Urothelium cell line (cell line): Measurements from ENCODE around the gene ORC4.

Experiments
- DNase-seq: peaks from one replicate; pipeline ENCODE4 v3.0.0; 2011; ENCODE audit warnings: low spot score, mixed read lengths
- FAIRE-seq: peaks from 2 replicates; lab custom pipeline; 2011; peaks lifted over from hg19 to GRCh38; lab: Jason Lieb, UNC

The ORC4 gene

DNA sequence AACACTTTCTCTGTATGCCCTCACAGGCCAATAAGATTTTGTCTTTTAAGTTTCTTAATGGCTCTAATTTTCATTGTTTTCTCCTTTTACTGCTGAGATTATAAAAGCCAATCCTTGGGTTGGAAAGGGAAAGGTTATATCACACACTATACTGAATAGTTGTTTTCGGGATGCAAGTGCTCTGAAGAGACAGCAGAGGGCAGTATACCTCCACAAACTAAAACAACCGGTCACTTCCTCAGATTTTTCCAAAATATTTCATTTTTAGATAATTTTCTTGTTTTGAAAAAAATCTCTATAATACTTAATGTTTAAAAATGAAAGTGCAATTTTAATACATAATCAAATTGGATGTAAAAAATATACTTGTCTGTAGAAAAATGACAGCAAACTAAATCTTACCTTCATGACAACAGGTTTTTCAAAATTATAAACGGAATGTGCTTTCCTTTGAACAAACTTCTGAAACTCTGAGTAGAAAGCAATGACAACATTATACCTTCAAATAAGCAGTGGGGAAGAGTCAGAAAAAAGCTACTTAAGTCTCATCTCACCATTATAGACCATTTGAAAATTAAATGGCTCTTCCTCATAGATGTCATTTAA lies 82.7 kb downstream of the ORC4 start:
- no peak for FAIRE-seq
- DNase-seq = peak; percentile 13

DNA sequence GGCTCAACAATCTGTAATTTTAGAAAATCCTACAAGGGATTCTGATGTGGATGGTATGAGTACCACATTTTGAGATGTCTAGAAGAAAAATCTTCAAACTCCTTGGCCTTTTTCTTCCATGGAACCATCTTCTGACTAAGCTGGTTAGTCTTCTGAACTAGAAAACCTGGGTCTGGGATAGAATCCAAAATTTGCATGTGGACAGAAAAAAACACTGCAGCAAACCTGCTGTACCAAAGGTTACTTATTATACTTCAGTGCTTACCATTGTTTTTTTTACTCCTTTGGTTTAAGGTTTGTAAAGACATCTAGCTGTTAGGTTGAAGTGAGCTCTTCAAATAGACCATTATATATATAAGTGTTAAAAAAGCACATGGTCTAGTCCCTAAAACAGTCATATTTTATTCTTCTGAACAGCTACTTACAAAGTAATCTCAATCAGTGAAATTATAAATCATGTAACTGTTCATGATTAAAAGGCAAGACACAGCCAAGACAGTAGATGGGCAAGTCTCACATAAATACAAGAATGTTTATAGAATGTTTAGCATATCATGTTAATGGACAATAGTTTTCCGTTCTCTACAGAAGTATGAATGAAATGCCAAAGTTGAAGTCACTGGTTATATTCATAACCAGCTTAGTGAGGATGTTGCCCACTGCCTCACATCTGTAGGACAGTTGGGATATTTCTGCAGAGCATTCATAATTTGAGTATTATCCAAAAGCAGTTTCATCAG lies 85.5 kb downstream of the ORC4 start:
- FAIRE-seq (no peak), DNase-seq (no peak)

DNA sequence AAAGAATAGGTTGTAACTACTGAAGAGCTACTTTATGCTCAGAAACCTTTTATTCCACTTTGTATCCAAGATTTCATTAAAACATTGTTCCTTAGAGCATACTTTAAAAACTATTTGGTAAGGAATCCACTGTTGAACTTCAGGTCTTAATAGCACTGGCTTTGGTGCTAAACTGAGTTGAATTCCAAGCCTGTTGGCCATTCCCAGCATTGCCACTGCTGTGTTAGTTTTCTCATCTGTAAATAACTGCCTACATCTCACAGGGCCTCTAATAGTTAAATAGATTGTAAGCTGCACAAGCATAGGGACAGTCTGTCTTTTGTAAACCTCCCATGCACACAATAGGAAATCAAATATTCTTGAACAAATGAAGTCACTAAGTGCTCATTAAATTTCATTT lies 86.6 kb downstream of the ORC4 start:
- DNase-seq (no peak), FAIRE-seq (no peak)

DNA sequence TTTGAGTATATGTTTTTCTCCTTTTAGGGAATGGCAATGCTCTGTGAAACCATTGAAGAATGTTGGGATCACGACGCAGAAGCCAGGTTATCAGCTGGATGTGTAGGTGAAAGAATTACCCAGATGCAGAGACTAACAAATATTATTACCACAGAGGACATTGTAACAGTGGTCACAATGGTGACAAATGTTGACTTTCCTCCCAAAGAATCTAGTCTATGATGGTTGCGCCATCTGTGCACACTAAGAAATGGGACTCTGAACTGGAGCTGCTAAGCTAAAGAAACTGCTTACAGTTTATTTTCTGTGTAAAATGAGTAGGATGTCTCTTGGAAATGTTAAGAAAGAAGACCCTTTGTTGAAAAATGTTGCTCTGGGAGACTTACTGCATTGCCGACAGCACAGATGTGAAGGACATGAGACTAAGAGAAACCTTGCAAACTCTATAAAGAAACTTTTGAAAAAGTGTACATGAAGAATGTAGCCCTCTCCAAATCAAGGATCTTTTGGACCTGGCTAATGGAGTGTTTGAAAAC lies 93.4 kb downstream of the ORC4 start:
- DNase-seq (no peak), FAIRE-seq (no peak)

DNA sequence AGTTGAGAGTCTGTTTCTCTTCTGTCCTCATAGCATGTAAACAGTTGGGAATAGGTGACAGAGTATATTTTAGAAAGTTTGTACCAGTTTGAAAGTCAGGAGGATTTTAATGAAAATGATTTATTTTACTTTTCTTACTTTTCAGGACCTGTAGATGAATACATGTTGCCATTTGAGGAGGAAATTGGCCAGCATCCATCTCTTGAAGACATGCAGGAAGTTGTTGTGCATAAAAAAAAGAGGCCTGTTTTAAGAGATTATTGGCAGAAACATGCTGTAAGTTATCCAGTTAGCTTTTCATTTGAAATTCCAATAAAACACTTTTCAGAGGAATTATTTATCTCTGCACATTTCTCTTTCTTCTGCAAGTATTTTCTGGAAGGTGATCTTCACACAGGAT lies 94.7 kb downstream of the ORC4 start:
- DNase-seq = no peak
- no peak for FAIRE-seq

DNA sequence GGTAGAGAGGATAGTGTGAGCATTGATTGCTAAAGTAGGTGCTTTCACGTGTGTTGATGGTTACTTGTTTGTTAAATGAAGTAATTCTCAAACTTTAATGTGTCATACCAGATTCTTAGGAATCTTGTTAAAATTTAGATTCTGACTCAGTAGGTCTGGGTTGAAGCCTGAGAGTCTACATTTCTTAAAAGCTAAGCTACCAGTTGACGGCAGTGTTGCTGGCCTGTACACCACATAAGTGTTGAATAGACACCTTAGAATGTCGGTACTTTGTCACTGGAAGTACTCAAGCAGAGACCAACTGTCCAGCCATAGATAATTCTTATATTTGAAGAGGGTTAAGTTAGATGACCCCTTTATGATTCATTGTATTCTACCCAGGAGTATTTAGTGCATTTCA lies 95.9 kb downstream of the ORC4 start:
- DNase-seq = no peak

DNA sequence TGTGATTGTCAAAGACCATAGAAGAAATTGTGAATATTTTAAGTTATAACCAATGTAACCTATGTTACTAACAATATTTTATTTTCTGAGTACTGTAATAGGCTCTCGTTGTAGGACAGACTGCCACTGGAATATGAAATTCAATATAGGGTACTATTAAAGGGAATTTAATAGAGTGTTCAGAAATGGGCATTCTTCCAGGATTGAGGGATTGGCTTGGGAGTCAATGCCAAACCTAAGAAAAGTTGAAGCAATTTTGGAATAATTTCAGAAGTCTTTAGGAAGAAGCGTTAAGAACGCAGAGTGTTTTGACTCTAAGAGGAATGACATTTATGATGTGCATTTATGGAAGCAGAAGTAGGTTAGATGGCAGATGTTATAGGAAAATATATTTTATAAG lies 96.7 kb downstream of the ORC4 start:
- FAIRE-seq (no peak), DNase-seq (no peak)

More for the DNA sequence above, 95.9 kb downstream of the ORC4 start:
- no peak for FAIRE-seq

DNA sequence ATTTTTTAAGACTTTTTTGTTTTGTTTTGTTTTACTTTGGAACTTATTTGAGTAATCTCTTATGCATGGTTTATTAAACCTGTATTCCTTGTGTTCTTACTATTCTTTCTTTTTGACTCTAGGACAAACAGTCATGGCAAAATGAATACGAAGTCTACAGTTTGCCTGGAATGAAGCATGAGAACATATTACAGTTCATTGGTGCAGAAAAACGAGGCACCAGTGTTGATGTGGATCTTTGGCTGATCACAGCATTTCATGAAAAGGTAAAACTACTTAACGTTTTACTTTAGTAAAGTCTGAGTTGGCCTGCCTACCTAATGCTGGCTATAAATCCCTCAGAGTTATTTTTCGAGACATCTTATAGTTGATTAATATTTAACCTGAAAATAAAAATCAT lies 103.4 kb downstream of the ORC4 start:
- FAIRE-seq = no peak

DNA sequence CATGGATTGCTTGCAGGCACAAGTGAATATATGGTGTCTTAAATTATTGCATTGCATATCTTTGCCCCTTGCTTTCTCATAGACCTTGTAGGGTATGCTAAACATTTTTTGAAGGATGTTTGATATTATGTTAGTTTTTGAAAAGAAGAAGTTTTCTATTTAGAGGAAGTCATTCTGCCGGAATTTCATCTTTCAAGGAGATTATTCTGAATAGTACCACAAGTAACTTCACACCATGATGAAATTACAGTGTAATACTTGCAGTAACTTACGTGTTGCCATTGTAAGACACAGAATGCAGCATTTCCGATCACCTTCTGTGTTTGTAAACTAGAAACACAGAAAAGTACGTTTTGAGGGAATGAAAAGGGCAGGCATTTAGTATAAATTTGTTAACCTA lies 103.8 kb downstream of the ORC4 start:
- no peak for FAIRE-seq
- no peak for DNase-seq

More for the DNA sequence above, 103.4 kb downstream of the ORC4 start:
- no peak for DNase-seq

DNA sequence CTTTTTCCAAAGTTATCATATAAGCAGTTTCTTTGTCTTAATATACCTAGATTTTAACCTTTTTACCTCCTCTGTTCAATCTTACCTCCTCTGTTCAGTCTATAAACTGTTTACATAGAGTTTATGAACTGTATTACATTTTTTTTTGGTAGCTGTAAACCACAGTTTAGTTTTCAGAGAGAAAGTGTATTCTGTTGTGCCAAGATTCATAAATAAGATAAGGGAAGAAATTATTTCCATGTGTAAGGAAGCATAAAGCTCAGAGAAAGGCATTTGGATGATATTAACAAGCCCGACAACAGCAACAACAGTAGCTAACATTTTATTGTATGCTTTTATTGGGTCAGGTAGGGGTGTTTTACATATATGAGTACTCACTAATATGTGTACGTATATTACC lies 104.5 kb downstream of the ORC4 start:
- no peak for DNase-seq

DNA sequence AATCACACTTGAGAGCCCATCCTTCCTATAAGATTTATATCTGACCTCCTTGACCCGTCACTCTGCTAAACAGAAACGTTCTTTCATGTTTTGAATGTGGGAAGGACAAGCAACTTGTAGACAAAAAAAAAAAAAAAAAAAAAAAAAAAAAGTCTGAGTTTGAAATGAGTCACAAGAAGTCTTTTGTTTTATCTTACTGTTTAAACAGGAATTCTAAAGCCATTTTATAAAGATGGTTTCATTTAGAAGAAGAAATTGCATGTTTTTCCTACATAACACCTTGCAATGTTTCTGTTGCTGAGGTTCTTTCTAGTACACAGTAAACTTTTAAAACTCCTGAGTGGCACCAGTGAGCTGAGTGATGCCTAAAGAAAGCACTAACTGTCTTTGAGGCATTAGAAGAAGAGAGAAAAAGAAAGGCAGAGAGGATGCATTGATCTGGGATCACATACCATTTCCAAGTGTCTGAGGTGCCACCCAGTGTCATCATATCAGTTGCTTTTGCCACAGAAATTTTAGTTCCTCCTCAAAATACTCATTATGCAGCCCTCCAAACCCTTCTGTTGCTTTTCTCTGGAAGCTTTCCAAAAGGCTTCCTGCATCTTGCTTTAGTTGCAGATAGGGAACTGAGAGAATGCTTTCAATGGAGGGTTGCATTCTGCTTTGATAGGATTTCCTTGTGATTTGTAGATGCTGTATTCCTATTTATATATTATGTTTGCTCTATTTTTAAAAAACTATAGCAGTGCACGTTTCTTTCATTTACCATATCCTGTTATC lies 106.6 kb downstream of the ORC4 start:
- no peak for DNase-seq
- FAIRE-seq = no peak

More for the DNA sequence above, 104.5 kb downstream of the ORC4 start:
- no peak for FAIRE-seq

DNA sequence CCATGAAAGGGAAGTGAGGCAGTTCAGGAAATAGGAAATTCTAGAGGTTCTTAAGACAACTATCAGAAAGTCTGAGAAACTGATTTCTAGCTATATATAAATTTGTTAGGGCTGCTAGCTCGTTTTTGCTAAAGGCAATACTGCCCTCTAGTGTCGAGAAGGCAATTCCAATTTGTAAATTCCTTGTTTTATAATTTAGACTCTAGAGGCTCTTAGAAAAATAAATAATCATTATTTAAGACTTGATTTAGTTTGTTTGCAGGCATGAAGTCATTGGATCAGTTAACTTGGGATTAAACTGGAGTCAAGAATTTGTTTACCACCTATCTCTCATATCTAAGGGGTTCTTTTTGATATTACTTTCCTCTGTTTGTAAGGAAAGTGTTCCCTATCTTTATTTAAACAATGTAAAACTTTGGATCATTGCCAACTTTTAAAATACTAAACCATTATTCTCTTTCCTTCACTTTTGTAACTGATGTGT lies 109.5 kb downstream of the ORC4 start:
- DNase-seq (peak; percentile 9), FAIRE-seq (no peak)

DNA sequence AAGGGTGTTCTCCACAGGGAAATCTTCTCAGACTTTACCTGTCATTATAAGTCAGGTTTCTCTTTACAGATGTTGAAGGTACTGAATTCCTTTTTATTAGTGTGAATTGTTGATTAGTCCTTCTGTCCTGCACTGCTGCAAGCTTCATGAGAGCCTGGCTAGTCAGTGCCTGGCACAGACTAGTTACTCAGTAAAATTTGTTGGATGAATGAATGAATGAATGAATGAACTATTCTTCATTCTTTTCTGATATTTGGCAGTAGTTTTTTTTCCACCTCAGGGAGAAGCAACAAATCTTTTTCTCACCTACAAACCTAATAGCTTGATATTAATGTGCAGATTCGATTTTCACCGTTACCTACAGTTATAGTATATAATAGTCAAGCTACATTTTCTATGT lies 111.4 kb downstream of the ORC4 start:
- no peak for DNase-seq
- no peak for FAIRE-seq

DNA sequence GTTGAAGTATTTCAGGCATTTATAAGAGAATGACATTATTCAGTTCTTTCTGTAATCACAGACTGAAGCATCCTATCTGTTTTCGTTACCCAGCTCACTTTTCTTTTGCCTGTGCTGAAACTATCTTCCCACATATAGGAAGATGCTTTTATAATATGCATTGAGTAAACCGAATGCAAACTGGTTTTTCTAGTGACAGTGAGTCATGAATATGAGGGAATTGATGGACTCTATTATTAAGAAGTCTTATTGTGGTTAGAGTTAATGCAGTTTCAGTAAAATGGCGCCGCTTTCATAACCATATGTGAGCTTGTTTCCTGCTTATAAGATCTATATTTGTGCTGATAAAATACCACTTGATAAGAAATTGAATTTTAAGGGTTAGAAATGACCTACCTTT lies 116.5 kb downstream of the ORC4 start:
- no peak for FAIRE-seq
- no peak for DNase-seq

DNA sequence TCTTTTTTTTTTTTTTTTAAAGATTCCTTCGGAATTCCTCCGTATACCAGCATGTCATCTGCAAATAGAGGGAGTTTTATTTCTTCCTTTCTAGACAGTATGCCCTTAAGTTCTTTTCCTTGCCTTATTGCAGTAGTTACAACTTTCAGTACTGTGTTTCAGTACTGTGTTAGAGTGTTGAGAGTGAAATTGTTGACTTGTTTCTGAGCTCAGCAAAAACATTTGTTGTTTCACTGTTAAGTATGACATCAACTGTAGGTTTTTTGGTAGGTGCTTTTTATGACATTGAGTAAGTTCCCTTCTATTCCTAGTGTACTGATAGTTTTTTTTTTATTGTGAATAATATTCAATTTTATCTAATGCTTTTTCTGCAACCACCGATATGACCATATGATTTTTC lies 131.9 kb downstream of the ORC4 start:
- no peak for FAIRE-seq
- no peak for DNase-seq

DNA sequence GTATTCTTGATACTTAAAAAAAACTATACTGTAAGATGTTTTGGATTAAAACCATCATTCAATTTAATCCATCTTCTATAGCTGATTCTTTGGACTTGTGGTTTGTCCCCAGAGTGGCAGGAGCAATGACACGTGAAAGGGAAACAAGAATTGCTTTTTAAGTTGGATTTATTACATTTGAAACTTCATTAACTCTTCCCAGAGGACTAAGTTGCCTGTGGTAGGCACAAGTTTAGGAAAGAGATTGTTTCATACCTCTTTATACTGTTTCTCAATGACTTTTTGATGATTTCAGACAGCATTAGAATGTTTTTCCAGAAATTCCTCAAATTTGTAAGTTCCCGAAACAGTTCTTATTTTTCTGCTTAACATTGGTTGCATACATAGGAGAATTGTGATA lies 134.4 kb downstream of the ORC4 start:
- DNase-seq = no peak
- no peak for FAIRE-seq

DNA sequence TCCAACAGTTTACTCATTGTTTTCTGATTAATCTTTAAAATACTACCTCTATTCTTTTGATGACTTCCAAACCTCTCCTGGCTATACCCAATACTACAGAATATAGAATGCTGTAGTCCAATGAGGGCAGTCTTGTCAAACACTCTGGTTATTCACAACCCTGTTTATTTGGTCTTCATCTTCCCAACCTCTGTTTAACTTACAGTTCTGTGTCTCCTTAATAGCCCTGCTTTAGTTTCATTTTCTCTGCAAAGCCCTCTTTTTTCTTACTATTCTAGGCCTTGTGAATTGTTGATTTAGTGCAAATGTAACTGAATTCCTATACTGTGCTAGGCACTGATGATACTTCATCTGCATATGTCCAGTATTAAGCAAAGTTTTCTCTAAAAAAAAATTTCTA lies 135.7 kb downstream of the ORC4 start:
- DNase-seq (no peak), FAIRE-seq (no peak)

DNA sequence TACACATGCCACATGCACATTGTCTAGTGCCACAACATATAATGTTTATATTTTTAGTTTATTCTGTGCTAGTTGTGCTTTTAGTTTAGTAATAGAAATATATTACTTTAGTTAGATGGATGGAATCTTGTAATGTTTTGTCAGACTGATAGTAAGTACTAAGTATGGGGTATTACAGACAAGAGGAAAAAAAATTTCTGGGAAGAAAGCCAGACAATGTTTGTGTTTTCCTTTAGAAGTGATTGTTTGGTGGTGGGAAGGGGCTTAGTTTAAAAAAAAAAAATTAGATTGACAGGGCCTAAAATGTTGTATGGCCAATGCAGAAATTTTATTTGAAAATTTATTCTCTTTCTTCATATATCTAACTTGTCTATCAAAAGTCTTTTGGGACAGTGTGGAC lies 137.9 kb downstream of the ORC4 start:
- DNase-seq (no peak), FAIRE-seq (no peak)
